A673 (cell line): Measurements from ENCODE around the gene LBHD2. TPM values are rescaled to one million over a fixed set of nuclear protein-coding genes. Genes with fewer than 3 reads are reported as not detected.

Experiments used
- Bru-seq: library from RNA; stranded (reverse); fragments of 400-500 nt; gene quantifications from one replicate; lab custom pipeline; 2021; lab: Mats Ljungman, UMichigan
- BruChase-seq, 2 experiments: library from RNA; stranded (reverse); fragments of 400-500 nt; gene quantifications; one replicate each; lab custom pipeline; 2021; lab: Mats Ljungman, UMichigan
- BruUV-seq: library from RNA; stranded (reverse); fragments of 400-500 nt; replicated peaks from 2 replicates; lab custom pipeline; 2021; lab: Mats Ljungman, UMichigan
- CTCF ChIA-PET: fragments of 300-600 bp; sonication (Branson Sonifier 250); formaldehyde crosslinking; loops from one replicate; lab custom pipeline; 2022; ENCODE audit warnings: antibody characterized with exemption; lab: Charles Lee
- POLR2A ChIA-PET: fragments of 300-600 bp; sonication (Branson Sonifier 250); formaldehyde crosslinking; loops from one replicate; lab custom pipeline; 2022; ENCODE audit warnings: antibody characterized with exemption; ENCODE audit not compliant: low non-redundant PET; lab: Charles Lee
- DNase-seq: peaks from one replicate; pipeline ENCODE4 v3.0.0-alpha.2; 2015; ENCODE audit warnings: low spot score
- H3K27ac ChIP-seq: fragments of 200-600 bp; sonication (generic); 2 replicates; pipeline ENCODE4 v1.5.1; 2016; ENCODE audit warnings: mixed run types, low read depth, mild to moderate bottlenecking, mixed read lengths, antibody characterized with exemption, low read length; ENCODE audit not compliant: poor library complexity, severe bottlenecking
- H3K27me3 ChIP-seq: fragments of 200-600 bp; sonication (generic); replicated peaks from 2 replicates; pipeline ENCODE4 v1.6.1; 2017; ENCODE audit warnings: mixed run types, low read depth, mild to moderate bottlenecking, mixed read lengths, antibody characterized with exemption, low read length; ENCODE audit not compliant: insufficient read depth, poor library complexity
- H3K36me3 ChIP-seq: fragments of 200-600 bp; sonication (generic); 2 replicates; pipeline ENCODE4 v1.6.1; 2016; ENCODE audit warnings: mixed run types, mild to moderate bottlenecking, mixed read lengths, antibody characterized with exemption, low read length; ENCODE audit not compliant: insufficient read depth, poor library complexity, severe bottlenecking
- H3K4me1 ChIP-seq: fragments of 200-600 bp; sonication (generic); 2 replicates; pipeline ENCODE4 v1.6.1; 2017; ENCODE audit warnings: mixed run types, mild to moderate bottlenecking, mixed read lengths, antibody characterized with exemption, low read length; ENCODE audit not compliant: insufficient read depth, poor library complexity, severe bottlenecking
- H3K4me3 ChIP-seq: fragments of 200-600 bp; sonication (generic); 2 replicates; pipeline ENCODE4 v1.5.1; 2016; ENCODE audit warnings: low read depth, mixed run types, mild to moderate bottlenecking, mixed read lengths, low read length; ENCODE audit not compliant: poor library complexity, severe bottlenecking
- H3K9me3 ChIP-seq: fragments of 200-600 bp; sonication (generic); 2 replicates; pipeline ENCODE4 v1.6.1; 2016; ENCODE audit warnings: mixed run types, low read depth, mild to moderate bottlenecking, mixed read lengths, antibody characterized with exemption, low read length; ENCODE audit not compliant: poor library complexity, severe bottlenecking
- CTCF ChIP-seq: fragments of 300-800, 200-600 bp; sonication (generic); conservative IDR thresholded peaks from 2 replicates; pipeline ENCODE4 v1.5.1; 2017; ENCODE audit warnings: low read depth, mild to moderate bottlenecking, antibody characterized with exemption, low read length, moderate library complexity, mixed read lengths
- EZH2 ChIP-seq: fragments of 200-600 bp; sonication (generic); IDR thresholded peaks from 2 replicates; pipeline ENCODE4 v1.6.1; 2017; ENCODE audit warnings: borderline replicate concordance, low read depth, mild to moderate bottlenecking, mixed read lengths, antibody characterized with exemption, low read length; ENCODE audit not compliant: poor library complexity, severe bottlenecking
- intact Hi-C: fragments of 100-400 bp; cut with micrococcal nuclease; formaldehyde crosslinking; loops from one replicate; pipeline ENCODE4 v1.10.0; 2022; ENCODE audit not compliant: unreplicated experiment
- long read RNA-seq: library from polyadenylated mRNA; stranded (forward); transcript quantifications from one replicate; pipeline ENCODE4 v2.0.0, GENCODE V29; 2022
- total RNA-seq: library from RNA; stranded (reverse); gene quantifications from 2 replicates; pipeline ENCODE4 v1.2.3, GENCODE V29; 2021

LBHD2 gene
- total RNA-seq: 0.99 and 2.3 TPM in 2 replicates
- Bru-seq, nascent RNA: percentile 11 among the genes with signal in this experiment
- BruChase-seq, experiment 1, labeled RNA remaining after a 2-hour chase: not detected
- percentile 33 among the genes with signal in this experiment for BruChase-seq, experiment 2, labeled RNA remaining after a 6-hour chase
- long read RNA-seq, partial matches to known transcripts: 0 of 4 reads
- long read RNA-seq, other reads (novel, unspliced or antisense): 1 of 4 reads

DNA sequence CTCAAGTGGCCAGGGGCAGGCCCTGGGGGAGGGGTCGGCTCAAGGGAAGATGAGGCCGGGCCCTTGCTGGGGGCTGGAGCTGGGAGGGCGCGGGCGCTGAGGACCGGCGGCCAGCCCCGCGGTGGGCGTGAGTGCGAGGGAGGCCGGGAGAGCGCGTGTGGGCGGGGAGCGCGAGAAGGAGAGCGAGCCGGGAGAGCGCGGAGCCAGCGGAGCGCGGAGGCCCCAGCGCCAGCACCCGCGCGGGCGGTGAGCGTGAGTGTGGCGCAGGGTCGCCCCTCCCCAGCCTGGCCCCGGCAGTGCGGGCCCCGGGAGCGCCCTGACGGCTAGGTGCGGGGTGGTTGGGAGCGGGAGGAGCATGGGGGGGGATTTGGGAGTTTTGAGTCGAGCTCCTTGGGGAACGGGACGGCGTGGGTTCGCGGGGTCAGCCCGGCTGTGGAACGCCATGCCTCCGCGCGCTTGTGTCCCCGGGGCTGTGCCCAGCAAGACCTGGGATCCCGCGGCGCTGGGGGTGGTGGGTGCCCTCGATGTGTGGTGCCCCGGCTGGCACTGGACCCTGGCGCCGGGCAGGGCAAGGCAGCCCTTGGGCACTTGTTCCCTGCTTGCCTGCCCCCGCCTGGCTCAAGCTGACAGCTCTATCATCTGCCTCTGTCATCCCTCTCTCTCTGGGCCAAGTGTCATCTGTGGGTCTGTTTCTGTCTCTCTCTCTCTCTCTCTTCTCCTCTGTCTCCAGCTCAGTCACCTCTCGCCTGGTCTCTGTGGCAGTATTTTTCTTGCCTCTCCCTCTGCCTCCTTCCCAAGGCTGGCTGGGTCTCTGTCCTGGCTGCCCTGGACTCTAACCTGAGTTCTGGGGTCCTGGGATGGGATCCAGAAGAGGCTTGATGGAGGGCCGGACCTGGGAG, at the start of gene LBHD2:
Gene LBHD2 (plus strand): TSS at position 190 of the 899 bp plus-strand sequence. CDS start 1,803 bp downstream, outside the sequence.
- Histone ChIP-seq H3K4me3 (peak within 1 kb of the TSS; percentile 33), H3K27ac (no peak within 1 kb of the TSS), H3K4me1 (no peaks in the 10 kb centered on the region), H3K27me3 (no peaks in the 10 kb centered on the region), H3K36me3 (no peaks in the 10 kb centered on the region), H3K9me3 (no peaks in the 10 kb centered on the region)
- peak; percentile 46 for DNase-seq
- no peak for TF ChIP-seq EZH2
- TF ChIP-seq CTCF: no peak
- no TSS peak for BruUV-seq
- intact Hi-C loops: no loop called here
- ChIA-PET POLR2A (interaction anchor here (0.7 kb wide), 1 partner anchor 91 kb away, joined by 9 read pairs; no protein-coding TSS in a partner anchor), CTCF (no interaction called here)

DNA sequence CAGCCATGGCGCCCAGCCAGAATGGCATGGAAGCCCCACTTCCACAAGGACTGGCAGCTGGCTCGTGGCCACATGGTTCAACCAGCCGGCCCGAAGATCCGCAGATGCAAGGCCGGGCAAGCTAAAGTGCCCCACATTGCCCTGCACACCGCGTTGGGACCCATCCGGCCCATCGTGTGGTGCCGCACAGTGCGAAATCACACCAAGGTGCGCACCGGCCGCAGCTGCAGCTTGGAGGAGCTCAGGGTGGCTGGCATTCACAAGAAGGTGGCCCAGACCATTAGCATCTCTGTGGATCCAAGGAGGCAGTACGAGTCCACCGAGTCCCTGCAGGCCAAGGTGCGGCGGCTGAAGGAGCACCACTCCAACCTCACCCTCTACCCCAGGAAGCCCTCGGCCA, 42.5 kb upstream of the LBHD2 start:
- intact Hi-C loops: no loop called here
- CTCF ChIA-PET: no interaction called here
- H3K27me3 ChIP-seq: no peaks in the 10 kb centered on the region
- POLR2A ChIA-PET: no interaction called here
- H3K36me3 ChIP-seq: peaks cover 15% of the 10 kb centered on the region
- H3K4me3 ChIP-seq: no peak overlapping the region
- H3K27ac ChIP-seq: no peak overlapping the region
- no peak for TF ChIP-seq CTCF
- TF ChIP-seq EZH2: no peak
- no peaks in the 10 kb centered on the region for H3K9me3 ChIP-seq
- DNase-seq: no peak
- no peaks in the 10 kb centered on the region for H3K4me1 ChIP-seq
- no TSS peak for BruUV-seq

DNA sequence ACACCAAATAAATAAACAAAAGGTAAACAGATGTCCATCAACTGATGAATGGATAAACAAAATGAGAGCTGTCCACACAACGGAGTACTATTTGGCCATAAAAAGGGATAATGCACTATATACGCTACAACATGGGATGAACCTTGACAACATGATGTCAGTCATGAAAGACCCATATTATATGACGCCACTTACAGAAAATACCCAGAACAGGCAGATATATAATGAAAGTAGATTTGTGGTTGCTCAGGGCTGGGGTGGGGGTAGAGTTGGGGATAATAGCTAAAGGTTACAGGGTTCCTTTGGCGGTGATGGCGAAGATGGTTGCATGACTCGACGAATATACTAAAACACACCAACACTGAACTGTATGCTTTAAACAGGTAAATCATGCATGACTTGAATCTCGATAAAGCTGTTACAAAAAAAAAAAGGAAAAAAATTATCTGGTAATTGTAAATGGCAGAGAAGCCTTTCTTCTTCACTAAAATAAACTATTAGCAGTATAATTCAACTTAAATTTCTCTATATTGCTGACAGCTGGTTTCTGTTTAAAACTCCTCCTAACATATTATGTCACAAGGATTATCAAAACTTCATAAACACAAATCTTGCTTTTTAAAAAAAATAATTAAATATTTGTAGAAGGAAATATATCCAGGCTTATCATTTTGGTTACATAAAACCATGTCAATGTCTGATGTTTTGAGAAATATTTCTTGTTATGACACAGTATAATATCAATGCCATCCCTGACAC, 40.6 kb upstream of the LBHD2 start:
- H3K27ac ChIP-seq: no peak overlapping the region
- ChIA-PET CTCF (no interaction called here), POLR2A (no interaction called here)
- no TSS peak for BruUV-seq
- intact Hi-C loops: no loop called here
- no peak for TF ChIP-seq CTCF
- no peak for TF ChIP-seq EZH2
- peaks cover 15% of the 10 kb centered on the region for H3K36me3 ChIP-seq
- no peaks in the 10 kb centered on the region for H3K27me3 ChIP-seq
- H3K9me3 ChIP-seq: no peaks in the 10 kb centered on the region
- no peaks in the 10 kb centered on the region for H3K4me1 ChIP-seq
- no peak overlapping the region for H3K4me3 ChIP-seq
- no peak for DNase-seq
